Ectodermal cell (in vitro differentiated cells): ENCODE measurements around the gene SERPINB1.
"Not testable (repeated sequence)": the region's sequence is repeated elsewhere in the genome, so short reads cannot be mapped to it uniquely, and the experiment has no call there.

ENCODE experiments used
- H3K27ac ChIP-seq: 2 replicates; pipeline ENCODE4 v1.7.0; 2013; ENCODE audit warnings: mild to moderate bottlenecking, low read depth, low read length; ENCODE audit not compliant: insufficient read depth, poor library complexity, severe bottlenecking
- H3K27me3 ChIP-seq: 2 replicates; pipeline ENCODE4 v1.7.0; 2013; ENCODE audit warnings: mild to moderate bottlenecking, low read length; ENCODE audit not compliant: insufficient read depth, control insufficient read depth, poor library complexity, severe bottlenecking
- H3K36me3 ChIP-seq: one replicate; pipeline ENCODE4 v1.7.0; 2013; ENCODE audit warnings: low read length; ENCODE audit not compliant: control insufficient read depth, insufficient read depth
- H3K4me1 ChIP-seq: one replicate; pipeline ENCODE4 v1.7.0; 2013; ENCODE audit warnings: low read length; ENCODE audit not compliant: control insufficient read depth, insufficient read depth
- H3K4me3 ChIP-seq: 2 replicates; pipeline ENCODE4 v1.7.0; 2013; ENCODE audit warnings: low read depth, low read length, control low read depth; ENCODE audit not compliant: insufficient read depth
- H3K9me3 ChIP-seq: 2 replicates; pipeline ENCODE4 v1.7.0; 2013; ENCODE audit warnings: mild to moderate bottlenecking, low read length, moderate library complexity; ENCODE audit not compliant: control insufficient read depth
- WGBS, 2 experiments: methylation state at CpG; one replicate each; pipeline ENCODE4 v1.1.7; 2013; ENCODE audit warnings: missing lambda C conversion rate in 2 of 2; 5-methylcytosine and 5-hydroxymethylcytosine counted together

The SERPINB1 gene

DNA sequence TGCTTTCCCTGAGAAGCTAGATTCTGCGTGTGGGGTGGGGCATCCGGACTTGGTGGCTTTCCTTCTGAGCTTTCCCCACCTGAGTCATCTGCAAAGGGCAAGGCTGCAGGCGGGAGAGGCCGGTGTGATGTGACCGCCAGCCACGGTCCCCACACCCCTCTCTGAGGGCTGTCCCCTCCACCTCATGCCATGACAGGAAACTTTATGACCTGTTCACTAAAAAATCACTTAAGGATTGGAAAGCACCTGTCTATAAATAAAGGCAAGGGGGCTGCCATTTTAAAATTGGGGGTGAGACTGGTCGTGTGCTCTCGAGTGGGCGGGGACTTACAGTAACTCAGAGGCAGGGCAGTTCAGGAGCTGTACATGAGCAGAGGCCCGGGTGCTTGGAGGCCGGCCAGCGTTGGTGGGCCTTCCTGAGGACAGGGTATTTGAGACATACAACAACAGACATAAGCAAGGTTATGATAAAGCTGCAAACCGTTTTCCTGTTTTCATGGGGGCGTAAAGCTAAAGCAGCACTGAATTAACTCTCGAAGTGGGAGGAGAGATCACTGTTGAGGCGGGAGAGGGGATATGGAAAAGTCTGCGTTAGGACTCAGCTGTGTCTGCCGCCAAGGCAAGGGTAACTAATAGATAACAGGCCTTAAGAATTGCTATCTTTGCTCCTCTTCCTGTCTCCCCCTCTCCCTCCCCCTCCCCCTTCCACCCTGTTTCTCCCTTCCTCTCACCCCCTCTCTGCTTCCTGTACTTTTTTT lies 16.1 kb upstream of the SERPINB1 start:
- Histone ChIP-seq H3K4me3 (no peak overlapping the region), H3K36me3 (no peaks in the 10 kb centered on the region), H3K9me3 (no peaks in the 10 kb centered on the region), H3K27me3 (no peaks in the 10 kb centered on the region), H3K4me1 (peaks cover 27% of the 10 kb centered on the region), H3K27ac (no peak overlapping the region)
- WGBS, 2 experiments: 87 to 92% methylated on average over 18 of the region's 18 CpGs

DNA sequence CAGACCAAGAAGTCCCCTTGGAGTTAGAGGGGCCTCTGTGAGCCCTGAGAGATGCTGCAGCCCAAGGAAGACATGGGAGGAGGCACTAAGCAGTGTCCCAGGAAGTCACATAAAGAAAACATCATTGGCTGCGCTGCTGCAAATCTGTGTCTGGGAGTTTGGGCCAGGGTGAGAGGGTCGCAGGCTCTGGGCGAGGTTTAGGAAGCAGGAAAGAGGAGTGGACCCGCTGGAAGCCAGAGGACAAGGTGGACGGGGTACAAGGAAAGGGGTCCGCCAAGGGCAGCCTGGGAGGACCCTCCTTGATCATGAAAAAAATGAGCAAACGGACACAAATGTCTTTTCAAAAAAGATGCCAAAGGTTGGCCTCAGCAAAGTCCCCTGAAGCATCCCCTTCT lies 15.5 kb upstream of the SERPINB1 start:
- Histone ChIP-seq H3K27me3 (no peaks in the 10 kb centered on the region), H3K4me1 (peaks cover 27% of the 10 kb centered on the region), H3K27ac (no peak overlapping the region), H3K9me3 (no peaks in the 10 kb centered on the region), H3K4me3 (no peak overlapping the region), H3K36me3 (no peaks in the 10 kb centered on the region)
- 93 to 94% methylated on average over 7 of the region's 7 CpGs for WGBS, 2 experiments

DNA sequence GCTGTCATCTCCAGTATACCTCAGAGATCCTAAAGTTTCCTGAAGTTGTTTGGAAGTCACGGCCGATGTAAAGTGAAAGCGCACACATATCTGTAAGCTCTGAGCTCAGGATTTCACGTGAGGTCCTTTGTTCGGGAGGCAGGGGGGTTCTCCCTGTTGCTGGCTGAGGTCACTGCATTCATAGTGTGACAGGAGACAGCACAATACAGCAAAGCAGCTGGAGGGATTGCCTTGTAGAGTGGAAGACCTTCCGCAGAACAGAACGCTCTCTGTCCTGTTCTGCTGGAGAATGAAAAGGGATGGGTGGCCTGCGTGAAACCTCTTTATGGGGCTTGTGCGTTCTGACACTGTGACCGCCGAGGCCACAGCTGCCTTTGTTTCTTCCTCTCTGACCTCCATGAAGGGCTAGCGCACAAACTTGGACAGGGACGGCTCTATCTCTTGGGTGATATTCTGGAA lies 13.4 kb upstream of the SERPINB1 start:
- Histone ChIP-seq H3K27ac (peak overlapping the region; percentile 74), H3K36me3 (no peaks in the 10 kb centered on the region), H3K27me3 (no peaks in the 10 kb centered on the region), H3K4me1 (peaks cover 27% of the 10 kb centered on the region), H3K9me3 (no peaks in the 10 kb centered on the region), H3K4me3 (no peak overlapping the region)
- WGBS, 2 experiments: 71 to 76% methylated on average over 13 of the region's 13 CpGs

DNA sequence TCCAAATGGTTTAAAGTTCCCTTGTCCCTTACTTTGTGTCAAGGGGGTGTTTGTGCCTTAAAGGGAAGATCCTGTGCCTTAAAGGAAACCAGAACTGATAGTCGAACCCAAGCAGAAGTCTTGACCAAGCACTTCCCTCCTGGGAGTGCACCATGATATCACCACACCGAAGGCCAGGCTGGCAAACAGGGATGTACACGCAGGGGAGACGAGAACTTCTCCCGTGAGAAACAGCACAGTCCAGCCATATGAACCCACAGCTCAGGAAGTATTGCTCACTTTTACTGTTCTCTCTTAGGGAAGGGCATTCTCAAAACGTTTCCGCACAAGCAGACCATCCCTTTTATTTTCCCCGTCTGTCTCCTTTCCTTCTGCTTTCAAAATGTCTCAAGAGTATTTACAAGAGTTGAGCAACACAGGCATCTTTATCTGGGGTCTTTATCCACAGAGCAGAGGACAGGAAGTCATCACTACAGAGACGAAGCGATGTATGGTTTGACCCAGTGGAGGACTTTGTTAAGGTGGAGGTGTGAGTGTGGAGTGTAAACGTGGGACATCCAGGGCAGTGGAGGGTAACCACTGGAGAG lies 12.8 kb upstream of the SERPINB1 start:
- no peaks in the 10 kb centered on the region for H3K36me3 ChIP-seq
- 73 to 76% methylated on average over 11 of the region's 11 CpGs for WGBS, 2 experiments
- H3K9me3 ChIP-seq: no peaks in the 10 kb centered on the region
- no peaks in the 10 kb centered on the region for H3K27me3 ChIP-seq
- H3K27ac ChIP-seq: peak overlapping the region; percentile 74
- no peak overlapping the region for H3K4me3 ChIP-seq
- H3K4me1 ChIP-seq: peaks cover 27% of the 10 kb centered on the region

DNA sequence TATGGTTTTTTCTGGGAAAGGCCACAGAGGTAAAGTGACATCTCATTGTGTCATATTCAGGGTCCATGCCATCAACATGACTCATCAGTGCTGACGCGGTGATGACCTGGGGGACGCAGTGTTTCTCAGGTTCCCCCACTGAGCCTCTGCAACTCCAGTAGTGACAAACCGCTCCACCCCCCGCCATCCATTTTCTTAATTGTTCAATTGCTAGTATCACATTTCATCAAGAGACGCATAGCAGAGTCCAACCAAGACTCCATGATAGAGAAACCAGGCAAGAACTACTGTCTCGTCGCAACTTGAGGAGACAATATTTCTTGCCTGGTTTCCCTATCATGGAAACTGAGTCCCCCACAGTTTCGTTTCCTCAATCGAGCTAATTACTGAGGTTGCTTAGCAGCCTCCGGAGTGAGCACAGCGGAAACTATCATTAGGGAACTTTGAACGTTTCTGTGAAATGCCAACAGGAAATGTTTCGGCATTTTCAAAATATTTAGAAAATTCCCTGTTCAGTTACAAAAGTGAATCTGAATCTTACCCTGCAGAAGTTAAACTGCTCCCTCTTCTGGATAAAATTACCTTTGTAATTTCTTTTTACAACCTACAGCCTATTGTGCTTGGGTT lies 12.2 kb upstream of the SERPINB1 start:
- Histone ChIP-seq H3K27ac (peak overlapping the region; percentile 74), H3K4me1 (peaks cover 27% of the 10 kb centered on the region), H3K4me3 (no peak overlapping the region), H3K9me3 (no peaks in the 10 kb centered on the region), H3K27me3 (no peaks in the 10 kb centered on the region), H3K36me3 (no peaks in the 10 kb centered on the region)
- WGBS, 2 experiments: 29 to 37% methylated on average over 14 of the region's 14 CpGs

DNA sequence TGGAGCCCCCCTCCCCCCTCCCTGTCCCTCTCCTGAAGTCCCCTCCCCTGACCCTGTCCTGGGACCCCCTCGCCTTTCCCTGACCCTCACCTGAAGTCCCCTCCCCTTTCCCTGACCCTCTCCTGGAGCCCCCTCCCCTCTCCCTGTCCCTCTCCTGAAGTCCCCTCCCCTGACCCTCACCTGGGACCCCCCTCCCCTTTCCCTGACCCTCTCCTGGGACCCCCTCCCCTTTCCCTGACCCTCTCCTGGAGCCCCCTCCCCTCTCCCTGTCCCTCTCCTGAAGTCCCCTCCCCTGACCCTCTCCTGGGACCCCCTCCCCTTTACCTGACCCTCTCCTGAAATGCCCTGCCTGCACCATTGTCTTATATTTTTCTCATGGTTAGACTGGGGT lies 11.7 kb upstream of the SERPINB1 start:
- WGBS, 2 experiments: 70 to 79% methylated on average over 1 of the region's 1 CpG
- H3K36me3 ChIP-seq, H3K27ac ChIP-seq, H3K27me3 ChIP-seq, H3K4me3 ChIP-seq, H3K9me3 ChIP-seq: not testable (repeated sequence)
- H3K4me1 ChIP-seq: peaks cover 27% of the 10 kb centered on the region

DNA sequence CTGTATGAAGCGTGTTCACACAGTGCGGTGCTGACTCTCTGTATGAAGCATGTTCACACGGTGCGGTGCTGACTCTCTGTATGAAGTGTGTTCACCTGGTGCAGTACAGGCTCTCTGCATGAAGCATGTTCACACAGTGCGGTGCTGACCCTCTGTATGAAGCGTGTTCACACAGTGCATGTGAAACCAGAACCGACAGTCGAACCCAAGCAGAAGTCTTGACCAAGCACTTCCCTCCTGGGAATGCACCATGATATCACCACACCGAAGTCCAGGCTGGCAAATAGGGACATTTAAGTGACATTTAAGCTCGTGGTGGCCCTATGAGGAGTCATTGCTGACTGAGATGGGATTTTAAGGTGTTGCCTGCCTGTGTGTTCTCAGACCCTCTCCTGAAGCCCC lies 11.3 kb upstream of the SERPINB1 start:
- Histone ChIP-seq H3K27me3 (no peaks in the 10 kb centered on the region), H3K4me3 (no peak overlapping the region), H3K27ac (no peak overlapping the region), H3K9me3 (no peaks in the 10 kb centered on the region), H3K4me1 (peaks cover 27% of the 10 kb centered on the region), H3K36me3 (no peaks in the 10 kb centered on the region)
- 91 to 93% methylated on average over 10 of the region's 10 CpGs for WGBS, 2 experiments

DNA sequence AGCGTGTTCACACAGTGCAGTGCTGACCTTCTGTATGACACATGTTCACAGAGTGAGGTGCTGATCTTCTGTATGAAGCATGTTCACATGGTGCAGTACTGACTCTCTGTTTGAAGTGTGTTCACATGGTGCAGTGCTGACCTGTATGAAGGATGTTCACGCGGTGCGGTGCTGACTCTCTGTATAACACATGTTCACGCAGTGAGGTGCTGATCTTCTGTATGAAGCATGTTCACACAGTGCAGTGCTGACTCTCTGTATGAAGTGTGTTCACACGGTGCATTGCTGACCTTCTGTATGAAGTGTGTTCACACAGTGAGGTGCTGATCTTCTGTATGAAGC lies 10.8 kb upstream of the SERPINB1 start:
- Histone ChIP-seq H3K27me3 (no peaks in the 10 kb centered on the region), H3K4me1 (peaks cover 27% of the 10 kb centered on the region), H3K9me3 (no peaks in the 10 kb centered on the region), H3K4me3 (no peak overlapping the region), H3K27ac (no peak overlapping the region), H3K36me3 (no peaks in the 10 kb centered on the region)
- WGBS, 2 experiments: 80 to 82% methylated on average over 6 of the region's 6 CpGs

DNA sequence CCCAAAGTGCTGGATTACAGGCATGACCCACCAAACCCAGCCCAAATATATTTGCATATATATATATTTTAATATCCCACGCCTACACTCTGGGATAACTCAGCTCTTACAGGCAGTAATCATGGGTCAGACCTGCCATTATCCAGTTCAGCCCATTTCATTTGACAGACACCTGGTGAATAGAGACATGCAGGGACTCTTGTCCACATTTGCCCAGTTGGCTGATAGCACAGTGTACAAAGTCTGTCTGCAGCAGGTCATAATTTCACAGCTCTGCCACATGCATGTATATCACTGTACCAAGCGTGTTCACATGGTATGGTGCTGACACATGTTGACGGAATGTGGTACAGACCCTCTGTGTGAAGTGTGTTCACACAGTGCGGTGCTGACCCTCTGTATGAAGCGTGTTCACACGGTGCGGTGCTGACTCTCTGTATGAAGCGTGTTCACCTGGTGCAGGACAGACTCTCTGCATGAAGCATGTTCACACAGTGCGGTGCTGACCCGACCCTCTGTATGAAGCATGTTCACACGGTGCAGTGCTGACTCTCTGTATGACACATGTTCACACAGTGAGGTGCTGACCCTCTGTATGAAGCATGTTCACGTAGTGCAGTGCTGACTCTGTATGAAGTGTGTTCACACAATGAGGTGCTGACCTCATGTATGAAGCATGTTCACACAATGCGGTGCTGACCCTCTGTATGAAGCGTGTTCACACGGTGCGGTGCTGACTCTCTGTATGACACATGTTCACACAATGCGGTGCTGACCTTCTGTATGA lies 10.3 kb upstream of the SERPINB1 start:
- no peak overlapping the region for H3K27ac ChIP-seq
- WGBS, 2 experiments: 96 to 97% methylated on average over 17 of the region's 17 CpGs
- no peaks in the 10 kb centered on the region for H3K27me3 ChIP-seq
- no peaks in the 10 kb centered on the region for H3K9me3 ChIP-seq
- no peaks in the 10 kb centered on the region for H3K36me3 ChIP-seq
- no peak overlapping the region for H3K4me3 ChIP-seq
- peaks cover 27% of the 10 kb centered on the region for H3K4me1 ChIP-seq

DNA sequence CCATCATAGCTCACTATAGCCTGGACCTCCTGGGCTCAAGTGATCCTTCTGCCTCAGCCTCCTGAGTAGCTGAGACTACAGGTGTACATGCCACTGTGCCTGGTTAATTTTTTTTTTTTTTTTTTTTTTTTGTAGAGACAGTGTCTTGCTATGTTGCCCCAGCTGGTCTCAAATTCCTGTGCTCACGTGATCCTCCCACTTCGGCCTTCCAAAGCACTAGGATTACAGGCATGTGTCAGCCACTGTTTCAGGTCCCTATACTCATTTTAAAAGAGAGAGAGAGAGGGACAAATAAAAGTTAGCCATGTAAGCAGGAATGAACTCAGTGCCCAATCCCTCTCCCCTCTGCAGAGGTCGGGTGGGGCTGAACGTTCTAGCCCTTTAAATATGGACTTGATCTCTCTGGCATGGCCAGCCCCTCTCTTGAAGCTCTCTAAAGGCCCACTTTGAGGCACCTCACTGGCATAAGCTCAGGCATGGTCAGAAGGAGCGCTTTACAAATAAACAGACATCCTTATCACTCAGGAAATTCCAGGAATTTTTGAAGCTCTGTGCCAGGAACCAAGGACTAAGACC lies 9.0 kb upstream of the SERPINB1 start:
- Histone ChIP-seq H3K9me3 (no peaks in the 10 kb centered on the region), H3K4me3 (no peak overlapping the region), H3K27me3 (no peaks in the 10 kb centered on the region), H3K36me3 (no peaks in the 10 kb centered on the region), H3K4me1 (peaks cover 25% of the 10 kb centered on the region), H3K27ac (no peak overlapping the region)
- 81 to 82% methylated on average over 5 of the region's 5 CpGs for WGBS, 2 experiments
